SW480 (cell line): ENCODE data around the gene UBAC2.
A peak's percentile ranks its signal among the peaks of the same experiment; 100 is the strongest.

Source experiments
- DNase-seq: peaks from one replicate; pipeline ENCODE4 v3.0.0-alpha.2; 2016; ENCODE audit warnings: low spot score

UBAC2 gene

GRCh38 chr13:99311748-99312492 lies 111.3 kb downstream of the UBAC2 start:
- no peak for DNase-seq

DNA sequence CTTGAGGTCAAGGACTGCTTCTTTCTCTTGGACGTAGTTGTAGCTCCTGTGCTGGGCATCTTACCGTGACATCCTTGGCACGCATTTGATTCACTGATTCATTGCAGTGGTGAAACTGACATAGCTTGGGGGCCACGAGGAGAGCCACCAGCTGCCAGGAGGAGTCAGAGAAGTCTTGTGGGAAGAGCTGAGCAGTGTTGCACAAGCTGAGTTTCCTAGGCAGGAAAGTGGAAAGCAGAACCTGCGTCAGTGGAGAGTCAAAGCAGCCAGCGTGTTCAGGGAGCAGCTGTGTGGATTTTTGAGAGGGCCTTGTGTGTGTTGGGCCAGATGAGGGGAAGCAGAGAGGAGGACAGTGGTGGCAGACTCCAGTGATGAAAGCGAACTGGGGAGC lies 111.8 kb downstream of the UBAC2 start:
- DNase-seq = no peak

DNA sequence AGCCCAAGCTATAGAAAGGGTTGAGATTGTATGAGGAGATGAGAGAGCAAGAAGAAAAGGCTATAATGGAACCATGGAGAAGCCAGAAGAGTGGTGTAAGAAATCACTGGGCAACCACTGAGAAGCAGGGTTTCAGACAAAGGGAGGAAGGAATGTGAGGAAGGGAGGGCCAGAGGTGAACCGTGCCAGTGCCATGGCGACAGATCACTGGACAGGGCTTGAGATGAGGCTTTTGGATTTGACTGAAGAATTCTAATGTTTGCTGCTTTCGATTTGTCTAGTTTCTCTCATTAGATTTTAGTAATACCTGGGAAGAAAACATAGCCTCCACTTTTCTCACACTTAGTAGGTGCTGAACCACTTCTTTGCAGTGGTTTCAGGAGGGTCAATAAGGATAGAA lies 112.8 kb downstream of the UBAC2 start:
- peak; percentile 56 for DNase-seq

GRCh38 chr13:99313941-99314340 lies 113.3 kb downstream of the UBAC2 start:
- DNase-seq = no peak

DNA sequence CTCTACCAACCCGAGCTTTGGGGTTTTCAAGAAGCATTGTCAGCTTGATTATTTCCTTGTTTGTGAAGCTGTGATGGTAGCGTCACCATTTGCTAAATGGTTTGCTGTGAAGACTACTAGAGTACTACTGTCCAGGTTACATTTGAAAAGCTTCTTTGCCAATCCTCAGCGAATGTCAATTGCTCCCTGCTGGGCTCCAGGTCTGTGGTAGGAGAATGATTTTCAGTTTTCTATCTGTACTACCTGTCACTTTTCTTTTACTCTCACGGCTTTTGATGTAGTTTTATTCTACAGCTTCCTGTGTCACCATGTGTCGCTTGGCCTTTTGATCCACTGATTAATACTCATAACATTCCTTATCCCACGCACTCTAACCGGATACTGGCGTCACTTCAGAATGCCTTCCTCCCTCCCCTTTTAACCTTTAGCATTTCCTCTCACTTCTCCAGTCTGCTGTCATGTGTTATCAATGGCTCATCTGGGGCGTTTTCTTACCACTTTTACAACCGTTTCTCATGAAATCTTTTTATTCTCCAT lies 114.1 kb downstream of the UBAC2 start:
- peak; percentile 99 for DNase-seq

DNA sequence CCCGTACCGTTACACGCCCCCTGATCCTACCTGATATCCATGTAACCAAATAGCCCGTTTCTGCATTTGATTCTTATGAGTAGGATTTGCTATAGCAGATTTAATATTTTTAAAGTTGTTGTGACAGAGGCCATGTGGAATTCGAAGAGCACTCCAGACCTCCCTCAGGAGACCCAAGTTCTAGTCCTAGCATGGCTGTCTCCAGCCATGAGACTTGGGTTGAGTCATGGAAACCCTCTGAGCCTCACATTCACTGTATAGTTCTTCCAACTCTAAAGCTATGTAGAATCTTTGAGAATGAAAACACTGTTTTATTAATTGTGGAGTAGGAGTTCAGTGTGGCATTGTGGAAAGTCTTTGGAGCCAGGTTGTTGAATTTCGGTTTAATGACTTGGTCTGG lies 114.5 kb downstream of the UBAC2 start:
- DNase-seq = no peak

DNA sequence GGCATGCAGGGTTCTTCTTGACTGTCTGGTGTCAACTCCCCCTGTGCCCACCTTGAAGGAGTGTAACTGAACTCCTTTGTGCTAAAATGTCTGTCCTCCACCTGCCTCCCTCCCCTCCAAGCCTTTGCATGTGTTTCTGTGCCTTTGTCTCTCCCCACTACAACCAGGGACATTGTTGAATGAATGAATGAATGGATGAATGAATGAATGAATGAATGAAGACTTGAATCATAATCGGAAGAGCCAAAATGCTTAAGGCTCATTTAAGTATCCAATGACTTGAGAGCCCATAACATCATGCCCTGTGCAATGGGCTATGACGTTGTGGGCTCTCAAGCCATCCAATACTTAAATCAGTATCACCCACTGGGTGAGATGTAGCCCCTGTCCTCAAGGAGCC lies 115.6 kb downstream of the UBAC2 start:
- no peak for DNase-seq

- DNase-seq = no peak
Observed at GRCh38 chr13:99316657-99317256, 116.1 kb downstream of the UBAC2 start.

DNA sequence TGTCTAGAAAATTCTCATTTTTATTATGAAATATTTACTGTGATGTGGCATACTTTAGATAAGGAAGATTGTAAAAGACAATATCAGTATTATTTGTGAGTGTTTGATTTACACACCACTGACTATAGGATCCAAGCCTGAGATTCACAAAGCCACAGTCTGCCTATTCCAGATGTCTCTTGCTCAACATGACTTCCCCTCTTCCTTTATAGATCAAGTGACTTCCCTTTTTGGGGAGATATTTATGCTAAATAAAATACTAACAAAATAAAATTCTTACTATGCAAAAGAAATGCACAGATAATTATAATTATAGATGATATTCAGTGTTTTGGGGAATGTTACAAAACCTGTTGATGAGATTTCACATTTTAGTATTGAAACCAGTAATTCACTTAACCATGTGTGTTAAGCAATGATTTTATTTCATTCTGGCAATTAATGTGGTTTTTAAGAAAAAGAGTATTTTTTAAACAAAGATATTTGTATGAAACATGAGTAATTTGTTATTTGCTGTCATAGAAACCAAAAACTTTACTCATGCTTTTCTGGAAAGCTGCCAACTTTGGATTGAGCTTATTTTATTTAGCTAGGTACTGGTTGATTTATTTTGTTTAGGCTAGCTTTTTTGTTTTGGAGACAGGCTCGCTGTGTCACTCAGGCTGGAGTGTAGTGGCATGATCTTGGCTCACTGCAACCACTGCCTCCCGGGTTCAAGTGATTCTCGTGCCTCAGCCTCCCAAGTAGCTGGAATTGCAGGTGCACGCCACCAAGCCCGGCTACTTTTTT lies 120.2 kb downstream of the UBAC2 start:
- DNase-seq = no peak

DNA sequence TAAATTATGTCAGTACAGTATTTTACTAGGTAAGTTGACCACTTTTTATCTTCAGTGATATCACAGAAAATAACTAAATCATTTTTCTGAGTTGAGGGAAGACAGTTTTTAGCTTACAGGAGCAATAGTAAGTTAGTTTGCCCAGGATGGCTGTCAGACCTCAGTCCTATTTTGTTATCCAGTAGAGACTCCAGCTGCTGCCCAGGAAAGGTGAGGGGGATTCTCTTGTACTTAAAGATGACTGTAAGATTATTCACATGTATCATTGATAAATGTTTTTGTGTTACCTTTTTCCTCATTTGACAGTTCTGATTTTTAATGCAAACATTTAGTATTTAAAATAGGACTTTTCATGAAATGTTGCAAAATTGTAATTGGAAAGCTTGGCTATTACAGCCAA lies 121.1 kb downstream of the UBAC2 start:
- no peak for DNase-seq

DNA sequence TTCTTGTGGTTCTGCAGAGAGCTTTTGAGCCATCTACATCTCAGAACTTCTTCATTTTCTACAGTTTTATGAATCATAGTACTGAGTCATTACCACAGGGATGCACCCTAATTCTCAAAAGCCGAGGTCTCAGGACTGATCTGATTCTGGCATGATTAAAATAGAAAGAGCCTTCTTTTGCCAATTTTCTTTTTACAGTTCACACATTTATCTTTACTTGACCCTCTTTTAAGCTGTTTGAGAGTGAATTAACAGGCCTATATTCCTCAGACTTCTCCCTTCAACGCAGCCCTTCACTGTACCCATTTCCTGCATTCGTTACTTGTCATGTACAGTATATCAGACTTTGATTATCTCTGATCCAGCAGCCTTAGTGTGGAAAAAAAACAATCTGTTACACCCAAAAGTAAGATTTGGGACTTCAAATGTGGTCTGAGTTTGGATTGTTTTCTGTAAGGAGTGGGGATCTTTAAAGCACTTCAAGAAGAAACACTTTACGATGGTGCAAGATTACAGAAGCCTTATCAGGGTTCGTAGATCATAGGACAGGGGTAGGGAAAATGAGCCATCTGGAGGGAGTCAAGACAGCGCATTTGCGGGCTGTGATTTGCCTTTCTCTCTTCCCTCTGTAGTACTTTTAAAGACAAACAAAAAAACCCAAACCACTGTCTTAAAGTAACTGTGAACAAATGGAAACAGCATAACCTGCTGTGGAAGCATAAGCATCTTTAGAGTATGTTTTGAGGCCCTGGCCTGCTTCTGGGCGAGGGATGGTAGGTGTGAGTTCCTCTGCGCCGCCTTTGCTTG lies 121.8 kb downstream of the UBAC2 start:
- DNase-seq = peak; percentile 21

GRCh38 chr13:99323488-99323887 lies 122.8 kb downstream of the UBAC2 start:
- DNase-seq = peak; percentile 12

DNA sequence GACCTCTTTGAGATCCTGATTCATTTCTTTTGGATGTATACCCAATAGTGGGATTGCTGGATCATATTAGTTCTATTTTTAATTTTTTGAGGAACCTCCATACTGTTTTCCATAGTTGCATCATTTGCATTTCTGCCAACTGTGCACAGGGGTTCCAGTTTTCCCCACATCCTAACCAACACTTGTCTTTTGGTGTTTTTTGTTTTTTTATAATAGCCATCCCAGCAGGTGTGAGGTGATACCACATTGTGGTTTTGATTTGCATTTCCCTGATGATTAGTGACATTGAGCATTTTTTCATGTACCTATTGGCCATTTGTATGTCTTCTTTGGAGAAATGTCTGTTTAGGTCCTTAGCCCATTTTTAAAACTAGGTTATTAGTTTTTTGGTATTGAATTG lies 125.4 kb downstream of the UBAC2 start:
- DNase-seq = no peak

GRCh38 chr13:99327126-99327525 lies 126.5 kb downstream of the UBAC2 start:
- no peak for DNase-seq

GRCh38 chr13:99327761-99328160 lies 127.1 kb downstream of the UBAC2 start:
- no peak for DNase-seq

- DNase-seq = no peak
Observed at GRCh38 chr13:99329477-99329876, 128.8 kb downstream of the UBAC2 start.

DNA sequence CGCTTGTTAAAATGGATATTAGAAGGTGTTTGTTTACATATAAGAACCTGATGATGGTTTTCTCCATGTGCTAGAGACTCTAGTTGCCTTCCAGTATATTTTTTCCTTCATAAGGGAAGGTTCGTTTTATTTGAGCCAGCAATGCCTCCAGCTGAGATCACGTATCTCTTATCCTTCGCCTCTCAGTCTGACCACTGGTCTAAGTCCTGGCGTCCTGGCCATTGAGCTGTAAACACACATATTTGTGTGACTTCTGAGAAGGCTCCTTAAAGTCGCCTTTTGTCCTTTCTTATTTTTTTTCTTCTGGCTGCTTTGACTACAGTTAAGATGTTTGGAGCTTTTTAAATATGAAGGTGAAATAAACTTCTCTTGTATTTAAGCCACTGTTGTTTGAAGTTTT lies 130.3 kb downstream of the UBAC2 start:
- DNase-seq = no peak

- no peak for DNase-seq
Observed at GRCh38 chr13:99331881-99332293, 131.2 kb downstream of the UBAC2 start.

GRCh38 chr13:99332456-99332855 lies 131.8 kb downstream of the UBAC2 start:
- DNase-seq = no peak

GRCh38 chr13:99334221-99334620 lies 133.6 kb downstream of the UBAC2 start:
- no peak for DNase-seq

DNA sequence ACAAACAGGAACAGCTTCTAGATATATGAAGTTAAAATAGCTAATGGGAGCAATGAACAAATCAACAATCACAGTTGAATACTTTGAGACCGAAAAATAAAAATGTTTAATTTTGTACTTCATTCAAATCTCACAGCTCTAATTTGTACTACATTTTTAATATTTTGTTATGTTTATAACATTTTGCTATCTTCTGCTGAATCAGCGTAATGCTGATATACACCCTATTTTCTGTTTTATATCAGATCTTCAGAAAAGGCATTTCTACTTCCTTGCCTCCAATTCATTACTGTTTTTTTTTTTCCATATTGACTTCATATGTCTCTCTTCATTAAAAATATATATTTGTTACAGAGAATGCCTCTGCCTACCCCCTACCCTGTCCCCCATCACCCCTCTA lies 134.4 kb downstream of the UBAC2 start:
- DNase-seq = no peak

- no peak for DNase-seq
Observed at GRCh38 chr13:99335603-99336002, 134.9 kb downstream of the UBAC2 start.
